AG04450 (cell line): ENCODE data around the gene PLET1. TPM values are rescaled to one million over a fixed set of nuclear protein-coding genes. Genes with fewer than 3 reads are reported as not detected.

Experiments
- CTCF ChIA-PET: fragments of 300-600, 350-600 bp; formaldehyde crosslinking; extraction: SDS; loops from one replicate; lab custom pipeline; 2022; ENCODE audit warnings: antibody characterized with exemption, inconsistent platforms; lab: Charles Lee
- POLR2A ChIA-PET: fragments of 350-600 bp; formaldehyde crosslinking; extraction: SDS; loops from one replicate; lab custom pipeline; 2021; ENCODE audit warnings: antibody characterized with exemption, inconsistent platforms; lab: Yijun Ruan, JAX
- DNase-seq: peaks from one replicate; pipeline ENCODE4 v3.0.0-alpha.2; 2011; ENCODE audit warnings: low read depth, low spot score
- H3K27ac ChIP-seq: one replicate; pipeline ENCODE4 v1.5.1; 2012; ENCODE audit warnings: low read depth, low read length, control low read depth
- H3K27me3 ChIP-seq: one replicate; pipeline ENCODE4 v1.6.0; 2012; ENCODE audit warnings: low read length; ENCODE audit not compliant: control insufficient read depth, insufficient read depth
- H3K4me3 ChIP-seq: 2 replicates; pipeline ENCODE4 v1.5.1; 2011; ENCODE audit warnings: mild to moderate bottlenecking, low read depth, low read length, control low read depth
- H3K9me3 ChIP-seq: 2 replicates; pipeline ENCODE4 v1.5.1; 2012; ENCODE audit warnings: low read length; ENCODE audit not compliant: control insufficient read depth, insufficient read depth
- CTCF ChIP-seq: IDR thresholded peaks from 2 replicates; pipeline ENCODE4 v1.5.1; 2011; ENCODE audit warnings: low read depth, low read length, control low read depth, inconsistent platforms
- polyA plus RNA-seq: library from polyadenylated mRNA; depleted of rRNA; stranded (reverse); fragments of >200 nt; gene quantifications from 2 replicates; pipeline ENCODE4 v1.2.3, GENCODE V29; 2011

PLET1 gene
- polyA plus RNA-seq, 1 experiment, result not detected

GRCh38 chr11:112265659-112266409 lies 5.2 kb upstream of the PLET1 start:
- Histone ChIP-seq H3K27ac (no peak overlapping the region), H3K4me3 (no peak overlapping the region), H3K27me3 (peaks cover under 1% of the 10 kb centered on the region), H3K9me3 (no peaks in the 10 kb centered on the region)
- DNase-seq, result no peak
- ChIA-PET POLR2A (no interaction called here), CTCF (interaction anchor here (3.3 to 7.4 kb wide), 2 partner anchors 15 to 47 kb away, joined by 14 to 79 read pairs; no protein-coding TSS in a partner anchor)
- no peak for TF ChIP-seq CTCF

- H3K4me3 ChIP-seq, result no peak overlapping the region
- ChIA-PET POLR2A (no interaction called here), CTCF (interaction anchor here (1.1 to 1.5 kb wide), 2 partner anchors 25 to 142 kb away, joined by 4 to 6 read pairs; no protein-coding TSS in a partner anchor)
- no peaks in the 10 kb centered on the region for H3K27me3 ChIP-seq
- H3K9me3 ChIP-seq, result no peaks in the 10 kb centered on the region
- DNase-seq, result no peak
- H3K27ac ChIP-seq, result no peak overlapping the region
- TF ChIP-seq CTCF, result no peak
Observed at GRCh38 chr11:112255067-112255720, 5.5 kb downstream of the PLET1 start.

GRCh38 chr11:112253605-112254242 lies 6.9 kb downstream of the PLET1 start:
- Histone ChIP-seq H3K27me3 (no peaks in the 10 kb centered on the region), H3K4me3 (no peak overlapping the region), H3K9me3 (no peaks in the 10 kb centered on the region), H3K27ac (no peak overlapping the region)
- no peak for DNase-seq
- ChIA-PET CTCF (interaction anchor here (1.8 kb wide), 1 partner anchor 27 kb away, joined by 5 read pairs; no protein-coding TSS in a partner anchor), POLR2A (no interaction called here)
- no peak for TF ChIP-seq CTCF

- Histone ChIP-seq H3K27me3 (no peaks in the 10 kb centered on the region), H3K9me3 (no peaks in the 10 kb centered on the region), H3K4me3 (no peak overlapping the region), H3K27ac (no peak overlapping the region)
- no peak for DNase-seq
- TF ChIP-seq CTCF, result no peak
- ChIA-PET CTCF (interaction anchor here (0.6 to 1.0 kb wide), 4 partner anchors 13 to 216 kb away, joined by 3 to 4 read pairs (median 3); no protein-coding TSS in a partner anchor), POLR2A (interaction anchor here (0.6 kb wide), 1 partner anchor 43 kb away, joined by 6 read pairs; no protein-coding TSS in a partner anchor)
Observed at GRCh38 chr11:112249871-112250610, 10.6 kb downstream of the PLET1 start.
